Gastrocnemius medialis (tissue), 4 donors: ENCODE measurements around the gene ACIN1. TPM values are rescaled to one million over a fixed set of nuclear protein-coding genes. Genes with fewer than 3 reads are reported as not detected.

Experiments used
- ATAC-seq, 2 donors: fragments of 150-250 bp; one replicate each; pipeline ENCODE4 v1.9.1; 2016
- DNase-seq, 2 donors: peaks; one replicate each; pipeline ENCODE4 v3.0.0-alpha.2; 2019
- H3K27ac ChIP-seq, 4 donors: fragments of 200-600 bp; sonication (generic); 1 replicate in 1 of 4; 2 replicates in 3 of 4; pipeline ENCODE4 v1.5.1; 2016 to 2018; ENCODE audit warnings: mild to moderate bottlenecking in 2 of 4, moderate library complexity in 1 of 4
- H3K27me3 ChIP-seq, 3 donors: fragments of 200-600 bp; sonication (generic) in 2 of 3; 1 replicate in 1 of 3; 2 replicates in 2 of 3; pipeline versions ENCODE4 v1.5.1 to v1.6.0; 2016 to 2019; ENCODE audit warnings: mild to moderate bottlenecking in 1 of 3, moderate library complexity in 1 of 3
- H3K36me3 ChIP-seq, 2 donors: fragments of 200-600 bp; sonication (generic) in 1 of 2; one replicate each; pipeline ENCODE4 v1.5.1; 2017 to 2018
- H3K4me1 ChIP-seq, 2 donors: fragments of 200-600 bp; sonication (generic) in 1 of 2; one replicate each; pipeline ENCODE4 v1.5.1; 2016 to 2017; ENCODE audit warnings: mild to moderate bottlenecking in 2 of 2
- H3K4me3 ChIP-seq, 4 donors: fragments of 200-600 bp; sonication (generic) in 3 of 4; 1 replicate in 1 of 4; 2 replicates in 3 of 4; pipeline ENCODE4 v1.5.1; 2016 to 2019; ENCODE audit warnings: mild to moderate bottlenecking in 2 of 4
- H3K9me3 ChIP-seq, 3 donors: fragments of 200-600 bp; sonication (generic) in 2 of 3; 1 replicate in 1 of 3; 2 replicates in 2 of 3; pipeline ENCODE4 v1.5.1; 2016 to 2019
- CTCF ChIP-seq, 5 experiments: fragments of 450-650 bp in 3 of 5; fragments of 200-600 bp in 2 of 5; sonication (generic) in 2 of 5; IDR thresholded peaks in 4 of 5; conservative IDR thresholded peaks in 1 of 5; 1 replicate in 4 of 5; 2 replicates in 1 of 5; pipeline ENCODE4 v1.5.1; 2016 to 2019; ENCODE audit warnings: antibody characterized with exemption in 5 of 5, mild to moderate bottlenecking in 3 of 5, moderate library complexity in 3 of 5
- POLR2A ChIP-seq, 2 donors: fragments of 450-650 bp; IDR thresholded peaks; one replicate each; pipeline ENCODE4 v1.6.1; 2017; ENCODE audit warnings: antibody characterized with exemption in 2 of 2, mild to moderate bottlenecking in 2 of 2, moderate library complexity in 2 of 2
- in situ Hi-C, 4 donors: fragments of 200-750 bp; cut with MboI; loops; one replicate each; pipeline versions ENCODE4 v1.15.0 to v1.8.0; 2017; ENCODE audit warnings: low sequenced_read_pairs in 4 of 4
- intact Hi-C: fragments of 100-400 bp; cut with DNase I; formaldehyde crosslinking; loops from one replicate; pipeline ENCODE4 v1.15.1; 2023; ENCODE audit warnings: low total_unique reads
- total RNA-seq, 4 donors: library from RNA; depleted of rRNA; stranded (reverse); fragments of >200 nt; gene quantifications; one replicate each; pipeline versions ENCODE4 v1.1.0 to v1.2.3, GENCODE V29; 2016

Gene ACIN1
- total RNA-seq, 4 donors from 2014 or later: 61.9 to 74.8 (median 70.6) TPM

- intact Hi-C loops (no loop called here), in situ Hi-C loops (no loop called here)
- H3K4me1 ChIP-seq: no peaks in the 10 kb centered on the region
- ATAC-seq: no peak
- no peaks in the 10 kb centered on the region for H3K36me3 ChIP-seq
- H3K27ac ChIP-seq: peak overlapping the region in 3 of 4 donors; percentile 41 to 49 (median 43)
- no peak overlapping the region for H3K4me3 ChIP-seq
- TF ChIP-seq CTCF (IDR thresholded peaks at IDR 0.05 in 4 of 5, conservative IDR thresholded peaks at IDR 0.05 in 1 of 5): no peak
- no peak for TF ChIP-seq POLR2A (IDR thresholded peaks at IDR 0.05)
- DNase-seq: no peak
- no peaks in the 10 kb centered on the region for H3K9me3 ChIP-seq
- no peaks in the 10 kb centered on the region for H3K27me3 ChIP-seq
Measured at GRCh38 chr14:23047751-23048693, 46.9 kb downstream of the ACIN1 start.

GRCh38 chr14:23047034-23047634 lies 47.8 kb downstream of the ACIN1 start:
- H3K36me3 ChIP-seq: no peaks in the 10 kb centered on the region
- DNase-seq (no peak), ATAC-seq (peak in 1 of 2 donors; percentile 18)
- H3K4me3 ChIP-seq: no peak overlapping the region
- in situ Hi-C loops: no loop called here
- H3K27me3 ChIP-seq: no peaks in the 10 kb centered on the region
- H3K4me1 ChIP-seq: no peaks in the 10 kb centered on the region
- peak overlapping the region in 3 of 4 donors; percentile 41 to 54 (median 49) for H3K27ac ChIP-seq
- no peaks in the 10 kb centered on the region for H3K9me3 ChIP-seq
- TF ChIP-seq POLR2A (IDR thresholded peaks at IDR 0.05): no peak
- no peak for TF ChIP-seq CTCF (IDR thresholded peaks at IDR 0.05 in 4 of 5, conservative IDR thresholded peaks at IDR 0.05 in 1 of 5)
- intact Hi-C loops: no loop called here

- no peak overlapping the region for H3K4me3 ChIP-seq
- intact Hi-C loops: no loop called here
- TF ChIP-seq CTCF (IDR thresholded peaks at IDR 0.05 in 4 of 5, conservative IDR thresholded peaks at IDR 0.05 in 1 of 5) (no peak), POLR2A (IDR thresholded peaks at IDR 0.05) (no peak)
- H3K27me3 ChIP-seq: no peaks in the 10 kb centered on the region
- ATAC-seq (peak; percentile 31 to 45), DNase-seq (no peak)
- in situ Hi-C loops: no loop called here
- H3K27ac ChIP-seq: peak overlapping the region in 1 of 4 donors; percentile 54
- no peaks in the 10 kb centered on the region for H3K4me1 ChIP-seq
- no peaks in the 10 kb centered on the region for H3K36me3 ChIP-seq
- no peaks in the 10 kb centered on the region for H3K9me3 ChIP-seq
Measured at GRCh38 chr14:23045419-23046357, 49.2 kb downstream of the ACIN1 start.

- Histone ChIP-seq H3K4me1 (no peaks in the 10 kb centered on the region), H3K9me3 (no peaks in the 10 kb centered on the region), H3K36me3 (no peaks in the 10 kb centered on the region), H3K4me3 (no peak overlapping the region), H3K27ac (no peak overlapping the region), H3K27me3 (no peaks in the 10 kb centered on the region)
- DNase-seq: no peak
- ATAC-seq: no peak
- intact Hi-C loops (no loop called here), in situ Hi-C loops (no loop called here)
- TF ChIP-seq POLR2A (IDR thresholded peaks at IDR 0.05) (no peak), CTCF (IDR thresholded peaks at IDR 0.05 in 4 of 5, conservative IDR thresholded peaks at IDR 0.05 in 1 of 5) (no peak)
Measured at GRCh38 chr14:23044840-23045239, 50.1 kb downstream of the ACIN1 start.
